Mesothelial cell of epicardium (in vitro differentiated cells): ENCODE measurements around the gene TKT. TPM values are rescaled to one million over a fixed set of nuclear protein-coding genes. Genes with fewer than 3 reads are reported as not detected.
"Not testable (repeated sequence)": the region's sequence is repeated elsewhere in the genome, so short reads cannot be mapped to it uniquely, and the experiment has no call there.

Experiments
- DNase-seq, 2 experiments: peaks; one replicate each; pipeline ENCODE4 v3.0.0; 2021; ENCODE audit warnings: low spot score in 2 of 2; ENCODE audit not compliant: unreplicated experiment in 2 of 2
- H3K27ac Mint-ChIP-seq: 2 replicates; pipeline ENCODE4 v1.8.0; 2021; ENCODE audit warnings: mixed read lengths
- H3K27me3 Mint-ChIP-seq: 2 replicates; pipeline ENCODE4 v1.8.0; 2021; ENCODE audit warnings: low read depth, mixed read lengths
- H3K36me3 Mint-ChIP-seq: 2 replicates; pipeline ENCODE4 v1.8.0; 2021; ENCODE audit warnings: mixed read lengths
- H3K4me1 Mint-ChIP-seq: 2 replicates; pipeline ENCODE4 v1.8.0; 2021; ENCODE audit warnings: mixed read lengths
- H3K4me3 Mint-ChIP-seq: 2 replicates; pipeline ENCODE4 v1.8.0; 2021; ENCODE audit warnings: mild to moderate bottlenecking, moderate library complexity, mixed read lengths
- H3K9me3 Mint-ChIP-seq: 2 replicates; pipeline ENCODE4 v1.8.0; 2021; ENCODE audit warnings: mixed read lengths
- CTCF ChIP-seq: fragments of 200-600 bp; sonication (generic); IDR thresholded peaks from one replicate; pipeline ENCODE4 v1.5.0; 2021; ENCODE audit warnings: antibody characterized with exemption; ENCODE audit not compliant: unreplicated experiment
- total RNA-seq: library from RNA; stranded (reverse); gene quantifications from 3 replicates; pipeline ENCODE4 v1.2.1, GENCODE V29; 2021

The TKT gene
- 181 to 185 TPM (median 181 TPM) in 3 replicates for total RNA-seq

GRCh38 chr3:53255775-53256703 is at the start of gene TKT:
Gene TKT (minus strand): TSS chr3:53256022. CDS start chr3:53255942, 80 bp downstream.
- Mint-ChIP-seq H3K27me3 (no peaks in the 10 kb centered on the region), H3K27ac (peak within 1 kb of the TSS; percentile 82)
- no peak for TF ChIP-seq CTCF

DNA sequence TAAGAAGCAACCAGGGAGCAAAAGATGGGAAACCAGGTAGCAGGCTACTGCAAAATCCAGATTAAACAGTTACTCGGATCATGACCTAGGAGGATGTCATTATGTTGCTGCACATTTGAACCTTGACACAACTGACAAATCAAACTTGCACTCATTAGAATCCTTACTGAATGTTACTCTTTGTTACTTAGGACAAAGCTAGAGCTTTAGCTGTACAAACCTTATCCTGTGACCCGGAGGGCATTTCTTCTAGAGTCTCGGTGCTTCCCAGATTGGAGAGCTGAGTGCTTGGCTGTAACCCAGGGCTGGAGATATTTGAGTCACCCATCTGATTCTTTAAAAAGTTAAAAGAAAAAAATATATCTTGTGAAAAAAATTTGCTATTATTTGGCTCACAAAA is 48.1 kb upstream of the TKT start:
- no peak for TF ChIP-seq CTCF

More at GRCh38 chr3:53255775-53256703, at the start of gene TKT:
- Mint-ChIP-seq H3K4me3 (peak within 1 kb of the TSS; percentile 90), H3K36me3 (no peaks in the 10 kb centered on the region), H3K9me3 (no peaks in the 10 kb centered on the region), H3K4me1 (peaks cover 36% of the 10 kb centered on the region)
- DNase-seq = peak; percentile 73

GRCh38 chr3:53303549-53303948 is 47.7 kb upstream of the TKT start:
- H3K27ac Mint-ChIP-seq = no peak overlapping the region

More for the DNA sequence above, 48.1 kb upstream of the TKT start:
- no peak overlapping the region for H3K4me3 Mint-ChIP-seq
- DNase-seq = no peak
- peaks cover 20% of the 10 kb centered on the region for H3K36me3 Mint-ChIP-seq
- H3K27me3 Mint-ChIP-seq = no peaks in the 10 kb centered on the region
- peaks cover 2% of the 10 kb centered on the region for H3K4me1 Mint-ChIP-seq
- H3K27ac Mint-ChIP-seq = no peak overlapping the region
- H3K9me3 Mint-ChIP-seq = no peaks in the 10 kb centered on the region

GRCh38 chr3:53300826-53301225 is 45.0 kb upstream of the TKT start:
- H3K9me3 Mint-ChIP-seq = no peaks in the 10 kb centered on the region
- TF ChIP-seq CTCF = no peak
- no peak overlapping the region for H3K4me3 Mint-ChIP-seq
- H3K36me3 Mint-ChIP-seq = peaks cover 18% of the 10 kb centered on the region
- no peak overlapping the region for H3K27ac Mint-ChIP-seq
- no peaks in the 10 kb centered on the region for H3K27me3 Mint-ChIP-seq
- DNase-seq = no peak
- H3K4me1 Mint-ChIP-seq = peaks cover 2% of the 10 kb centered on the region

More at GRCh38 chr3:53303549-53303948, 47.7 kb upstream of the TKT start:
- H3K4me3 Mint-ChIP-seq = no peak overlapping the region
- TF ChIP-seq CTCF = no peak
- no peak for DNase-seq
- no peaks in the 10 kb centered on the region for H3K27me3 Mint-ChIP-seq
- H3K4me1 Mint-ChIP-seq = peaks cover 2% of the 10 kb centered on the region
- peaks cover 18% of the 10 kb centered on the region for H3K36me3 Mint-ChIP-seq
- no peaks in the 10 kb centered on the region for H3K9me3 Mint-ChIP-seq

DNA sequence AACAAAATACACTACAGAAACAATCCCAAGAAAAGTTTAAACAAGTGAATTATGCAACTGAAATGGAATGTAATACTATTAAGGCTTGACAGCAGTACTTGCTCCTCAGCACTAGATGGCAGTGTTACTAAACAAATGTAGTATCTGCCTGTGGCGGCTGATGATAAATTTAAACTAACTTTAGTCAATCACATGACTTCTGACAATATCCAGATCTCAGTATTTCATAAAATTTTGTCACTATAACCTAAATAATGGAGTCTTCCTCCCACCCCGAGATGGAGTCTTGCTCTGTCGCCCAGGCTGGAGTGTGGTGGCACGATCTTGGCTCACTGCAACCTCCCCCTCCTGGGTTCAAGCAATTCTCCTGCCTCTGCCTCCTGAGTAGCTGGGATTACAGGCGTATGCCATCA is 43.8 kb upstream of the TKT start:
- Mint-ChIP-seq H3K36me3 (peaks cover 17% of the 10 kb centered on the region), H3K27ac (peak overlapping the region; percentile 74)
- not testable (repeated sequence) for H3K4me1 Mint-ChIP-seq, H3K27me3 Mint-ChIP-seq, H3K9me3 Mint-ChIP-seq, DNase-seq, H3K4me3 Mint-ChIP-seq
- TF ChIP-seq CTCF = peak; percentile 76
